Midbrain (tissue), 1 donor: ENCODE data around the gene PPM1L.

ENCODE experiments used
- DNase-seq: peaks from one replicate; lab custom pipeline; 2025; lab: John Stamatoyannopoulos, UW

The PPM1L gene

GRCh38 chr3:160852856-160853255 lies 96.8 kb downstream of the PPM1L start:
- no peak for DNase-seq

- no peak for DNase-seq
These were observed 100.4 kb downstream of the PPM1L start for GRCh38 chr3:160856450-160856849.

- no peak for DNase-seq
These were observed 101.6 kb downstream of the PPM1L start for GRCh38 chr3:160857476-160858119.

GRCh38 chr3:160860346-160860745 lies 104.3 kb downstream of the PPM1L start:
- DNase-seq, result no peak

- DNase-seq, result no peak
These were observed 113.8 kb downstream of the PPM1L start for GRCh38 chr3:160869825-160870224.

GRCh38 chr3:160870327-160870726 lies 114.3 kb downstream of the PPM1L start:
- no peak for DNase-seq

- DNase-seq, result no peak
These were observed 118.7 kb downstream of the PPM1L start for GRCh38 chr3:160874736-160875135.

- DNase-seq, result peak; percentile 32
These were observed 120.6 kb downstream of the PPM1L start for GRCh38 chr3:160876643-160877042.

- no peak for DNase-seq
These were observed 123.8 kb downstream of the PPM1L start for GRCh38 chr3:160879859-160880258.

- no peak for DNase-seq
These were observed 127.3 kb downstream of the PPM1L start for GRCh38 chr3:160883373-160883772.

GRCh38 chr3:160885791-160886286 lies 129.8 kb downstream of the PPM1L start:
- DNase-seq, result peak; percentile 29

- DNase-seq, result no peak
These were observed 130.4 kb downstream of the PPM1L start for GRCh38 chr3:160886421-160886820.

- DNase-seq, result no peak
These were observed 137.2 kb downstream of the PPM1L start for GRCh38 chr3:160893207-160893606.

GRCh38 chr3:160904691-160905090 lies 148.7 kb downstream of the PPM1L start:
- no peak for DNase-seq

- no peak for DNase-seq
These were observed 150.6 kb downstream of the PPM1L start for GRCh38 chr3:160906646-160907045.

GRCh38 chr3:160909917-160910316 lies 153.9 kb downstream of the PPM1L start:
- no peak for DNase-seq

- DNase-seq, result no peak
These were observed 155.4 kb downstream of the PPM1L start for GRCh38 chr3:160911411-160911810.

- DNase-seq, result no peak
These were observed 160.4 kb downstream of the PPM1L start for GRCh38 chr3:160916472-160916871.

GRCh38 chr3:160919942-160920341 lies 163.9 kb downstream of the PPM1L start:
- DNase-seq, result no peak

- DNase-seq, result peak; percentile 7
These were observed 165.1 kb downstream of the PPM1L start for GRCh38 chr3:160921020-160921635.

- no peak for DNase-seq
These were observed 168.7 kb downstream of the PPM1L start for GRCh38 chr3:160924776-160925175.

- no peak for DNase-seq
These were observed 171.6 kb downstream of the PPM1L start for GRCh38 chr3:160927620-160928019.

GRCh38 chr3:160928183-160928726 lies 172.2 kb downstream of the PPM1L start:
- no peak for DNase-seq
